ENCODE data around the gene CLCN4. TPM values are rescaled to one million over a fixed set of nuclear protein-coding genes. Genes with fewer than 3 reads are reported as not detected.

CLCN4 gene
- total RNA-seq (10 to 100 TPM in 1 of 9 donors, 1 to 10 TPM in 8; 3.6 to 13.9 (median 5.8) TPM), polyA plus RNA-seq (1 to 10 TPM; 1.2 to 3.6 (median 1.3) TPM)
- long read RNA-seq, donor 1: 0 reads
- long read RNA-seq, donor 2, full-length matches to known transcripts: 3 of 3 reads
- long read RNA-seq, donor 2, partial matches to known transcripts: 0 of 3 reads
- long read RNA-seq, donor 2, other reads (novel, unspliced or antisense): 0 of 3 reads
- long read RNA-seq, donor 3: 0 reads
- long read RNA-seq, donor 4, full-length matches to known transcripts: 1 of 2 reads
- long read RNA-seq, donor 4, partial matches to known transcripts: 0 of 2 reads
- long read RNA-seq, donor 4, other reads (novel, unspliced or antisense): 1 of 2 reads
- long read RNA-seq, donor 5, full-length matches to known transcripts: 4 of 5 reads
- long read RNA-seq, donor 5, partial matches to known transcripts: 0 of 5 reads
- long read RNA-seq, donor 5, other reads (novel, unspliced or antisense): 1 of 5 reads
- long read RNA-seq, donor 6, partial matches to known transcripts: 1 of 1 reads
- long read RNA-seq, donor 6, other reads (novel, unspliced or antisense): 0 of 1 reads
- long read RNA-seq, donor 7, full-length matches to known transcripts: 1 of 1 reads
- long read RNA-seq, donor 7, partial matches to known transcripts: 0 of 1 reads
- long read RNA-seq, donor 7, other reads (novel, unspliced or antisense): 0 of 1 reads
- long read RNA-seq, donor 8, full-length matches to known transcripts: 1 of 1 reads
- long read RNA-seq, donor 8, partial matches to known transcripts: 0 of 1 reads
- long read RNA-seq, donor 8, other reads (novel, unspliced or antisense): 0 of 1 reads
- long read RNA-seq, donor 9, full-length matches to known transcripts: 1 of 13 reads
- long read RNA-seq, donor 9, partial matches to known transcripts: 12 of 13 reads
- long read RNA-seq, donor 9, other reads (novel, unspliced or antisense): 0 of 13 reads
- long read RNA-seq, donor 10: 0 reads

DNA sequence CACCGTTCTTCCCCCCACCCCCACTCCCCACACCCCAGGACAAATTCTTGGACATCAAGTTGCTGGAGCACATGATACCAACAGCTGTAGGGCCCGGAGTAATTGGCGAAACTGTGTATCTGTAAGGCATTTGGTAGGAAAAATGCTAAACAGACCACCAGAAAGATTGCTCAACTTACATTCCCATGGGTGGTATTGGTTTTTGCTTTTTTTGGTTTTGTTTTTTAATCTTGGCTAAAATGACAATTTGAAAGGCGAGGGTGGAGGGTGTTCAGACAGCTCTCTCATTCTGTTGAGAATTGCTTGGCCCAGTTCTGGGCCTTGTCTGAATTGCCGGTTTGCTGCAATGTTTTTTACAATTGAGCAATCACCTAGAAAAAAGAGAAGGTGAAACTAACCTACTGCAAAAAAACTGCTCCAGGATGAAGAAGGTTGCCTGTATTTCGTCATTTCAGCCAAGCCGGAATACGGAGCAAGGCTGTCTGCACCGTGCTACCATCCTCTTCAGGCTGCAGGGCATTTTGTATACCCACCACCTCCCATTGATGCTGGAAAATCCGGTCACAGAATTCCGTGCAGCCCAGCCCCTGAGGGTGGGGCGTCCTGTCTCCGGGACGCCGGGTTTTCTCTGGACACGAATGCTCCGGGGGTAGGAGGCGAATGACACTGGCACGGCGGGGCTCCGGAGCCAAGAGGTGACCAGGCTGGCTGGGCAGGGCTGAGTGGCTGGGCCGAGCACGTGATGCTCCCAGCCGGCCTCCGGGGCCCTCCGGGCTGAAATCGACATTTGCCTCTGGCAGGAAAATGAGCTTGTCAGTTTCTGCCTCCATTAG lies at the start of gene CLCN4:
CLCN4 (plus strand) TSS at position 777 of the 833 bp plus-strand sequence. CDS start 28,058 bp downstream, outside the sequence.
- H3K4me3 ChIP-seq: peak within 1 kb of the TSS in 2 of 4 donors; percentile 15 to 49
- peak; percentile 64 to 85 (median 72) for DNase-seq
- TF ChIP-seq POLR2A (IDR thresholded peaks at IDR 0.05): peak in 1 of 2 donors; percentile 67
- TF ChIP-seq CTCF (IDR thresholded peaks at IDR 0.05): no peak
- peaks cover 0 to 10% of the 10 kb centered on the region in 2 donors for H3K4me1 ChIP-seq (replicated peaks in 1 of 2)
- intact Hi-C loops (cut with DNase I): no loop called here
- 10 to 47% (median 24%) methylated on average over 7 to 27 of the region's 27 CpGs for WGBS, 4 donors
- peak within 1 kb of the TSS; percentile 21 to 78 (median 51) for H3K27ac ChIP-seq
- H3K9me3 ChIP-seq (replicated peaks in 1 of 3): no peaks in the 10 kb centered on the region
- H3K27me3 ChIP-seq: peaks cover 22% of the 10 kb centered on the region
- no peaks in the 10 kb centered on the region for H3K36me3 ChIP-seq (replicated peaks in 1 of 2)

GRCh38 chrX:10107483-10107882 lies 49.3 kb upstream of the CLCN4 start:
- intact Hi-C loops (cut with DNase I): no loop called here
- Histone ChIP-seq H3K36me3 (replicated peaks in 1 of 2) (no peaks in the 10 kb centered on the region), H3K4me1 (replicated peaks in 1 of 2) (peaks cover 17 to 29% of the 10 kb centered on the region in 2 donors), H3K4me3 (no peak overlapping the region), H3K9me3 (replicated peaks in 1 of 3) (no peaks in the 10 kb centered on the region), H3K27ac (peak overlapping the region in 2 of 5 donors; percentile 5 to 31), H3K27me3 (no peaks in the 10 kb centered on the region)
- DNase-seq: peak in 1 of 7 donors; percentile 17
- TF ChIP-seq POLR2A (IDR thresholded peaks at IDR 0.05) (no peak), CTCF (IDR thresholded peaks at IDR 0.05) (no peak)
- WGBS, 4 donors: 60 to 82% (median 77%) methylated on average over 2 of the region's 2 CpGs

- TF ChIP-seq POLR2A (IDR thresholded peaks at IDR 0.05) (no peak), CTCF (IDR thresholded peaks at IDR 0.05) (no peak)
- Histone ChIP-seq H3K9me3 (replicated peaks in 1 of 3) (no peaks in the 10 kb centered on the region), H3K27me3 (no peaks in the 10 kb centered on the region), H3K4me1 (replicated peaks in 1 of 2) (peaks cover 17 to 29% of the 10 kb centered on the region in 2 donors), H3K4me3 (no peak overlapping the region), H3K27ac (no peak overlapping the region), H3K36me3 (replicated peaks in 1 of 2) (no peaks in the 10 kb centered on the region)
- 71 to 89% (median 82%) methylated on average over 7 to 9 of the region's 9 CpGs for WGBS, 4 donors
- intact Hi-C loops (cut with DNase I): no loop called here
- DNase-seq: no peak
These were observed 48.5 kb upstream of the CLCN4 start for GRCh38 chrX:10108288-10108687.

Data from adrenal gland (tissue), 19 donors.